ENCODE results near the gene TK2.

DNA sequence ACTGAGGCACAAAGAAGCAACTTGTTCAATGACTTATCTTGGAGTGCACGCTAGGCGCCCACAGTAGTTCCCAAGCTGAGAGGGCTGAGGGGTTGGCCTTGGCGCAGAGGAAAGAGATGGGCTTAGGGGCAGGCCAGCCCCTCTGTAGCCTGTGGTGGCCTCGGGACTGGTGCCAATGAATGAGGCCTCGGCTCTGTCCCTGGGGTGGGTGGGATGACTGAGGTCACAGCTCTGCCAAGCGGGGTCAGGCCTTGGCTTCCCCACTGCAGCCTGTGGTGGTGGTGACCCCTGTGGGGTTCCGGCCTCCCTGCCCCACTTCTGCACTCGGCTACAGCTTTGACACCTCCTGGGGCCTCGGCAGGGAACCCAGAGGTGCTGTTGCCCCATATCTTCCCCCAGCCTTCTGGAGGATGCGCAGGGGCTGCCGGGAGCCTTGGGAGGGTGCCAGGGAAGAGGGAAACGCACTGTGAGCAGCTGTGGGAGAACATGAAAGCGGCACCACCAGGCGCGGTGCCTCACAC, 76.8 kb downstream of the TK2 start:
- TF ChIP-seq, protein P1, sequence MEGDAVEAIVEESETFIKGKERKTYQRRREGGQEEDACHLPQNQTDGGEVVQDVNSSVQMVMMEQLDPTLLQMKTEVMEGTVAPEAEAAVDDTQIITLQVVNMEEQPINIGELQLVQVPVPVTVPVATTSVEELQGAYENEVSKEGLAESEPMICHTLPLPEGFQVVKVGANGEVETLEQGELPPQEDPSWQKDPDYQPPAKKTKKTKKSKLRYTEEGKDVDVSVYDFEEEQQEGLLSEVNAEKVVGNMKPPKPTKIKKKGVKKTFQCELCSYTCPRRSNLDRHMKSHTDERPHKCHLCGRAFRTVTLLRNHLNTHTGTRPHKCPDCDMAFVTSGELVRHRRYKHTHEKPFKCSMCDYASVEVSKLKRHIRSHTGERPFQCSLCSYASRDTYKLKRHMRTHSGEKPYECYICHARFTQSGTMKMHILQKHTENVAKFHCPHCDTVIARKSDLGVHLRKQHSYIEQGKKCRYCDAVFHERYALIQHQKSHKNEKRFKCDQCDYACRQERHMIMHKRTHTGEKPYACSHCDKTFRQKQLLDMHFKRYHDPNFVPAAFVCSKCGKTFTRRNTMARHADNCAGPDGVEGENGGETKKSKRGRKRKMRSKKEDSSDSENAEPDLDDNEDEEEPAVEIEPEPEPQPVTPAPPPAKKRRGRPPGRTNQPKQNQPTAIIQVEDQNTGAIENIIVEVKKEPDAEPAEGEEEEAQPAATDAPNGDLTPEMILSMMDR (IDR thresholded peaks at IDR 0.05; ENCODE audit: low read length) = no peak
- no peak for TF ChIP-seq EZH2 (optimal IDR thresholded peaks at IDR 0.05; ENCODE audit: low read depth, low read length)
- TF ChIP-seq EZH2phosphoT487 (IDR thresholded peaks at IDR 0.05; ENCODE audit: low read length) = no peak

Data from MM.1S (cell line).